A204.1 (cell line): Measurements from ENCODE around the gene REC114.

Experiments
- FAIRE-seq: peaks from 2 replicates; lab custom pipeline; 2012; peaks lifted over from hg19 to GRCh38; lab: Jason Lieb, UNC

Gene REC114

DNA sequence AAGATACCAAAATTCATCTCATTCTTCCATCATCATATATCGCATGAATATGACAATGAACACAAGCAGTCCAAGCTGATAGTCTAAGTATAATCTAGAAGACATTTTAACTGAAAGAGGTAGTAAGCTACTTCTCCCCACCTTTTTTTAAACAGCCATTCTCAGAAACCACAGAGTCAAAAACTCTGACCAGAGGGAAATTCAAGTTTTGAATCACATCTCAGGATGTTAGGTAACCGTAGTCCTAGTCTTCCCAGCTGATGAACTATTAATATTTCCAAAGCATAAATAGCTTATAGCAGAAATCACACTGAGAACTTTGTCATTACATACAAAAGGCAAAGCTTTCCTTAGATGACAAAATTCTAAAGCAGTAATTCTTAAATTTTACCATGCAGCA is 164.4 kb downstream of the REC114 start:
- FAIRE-seq, result no peak

DNA sequence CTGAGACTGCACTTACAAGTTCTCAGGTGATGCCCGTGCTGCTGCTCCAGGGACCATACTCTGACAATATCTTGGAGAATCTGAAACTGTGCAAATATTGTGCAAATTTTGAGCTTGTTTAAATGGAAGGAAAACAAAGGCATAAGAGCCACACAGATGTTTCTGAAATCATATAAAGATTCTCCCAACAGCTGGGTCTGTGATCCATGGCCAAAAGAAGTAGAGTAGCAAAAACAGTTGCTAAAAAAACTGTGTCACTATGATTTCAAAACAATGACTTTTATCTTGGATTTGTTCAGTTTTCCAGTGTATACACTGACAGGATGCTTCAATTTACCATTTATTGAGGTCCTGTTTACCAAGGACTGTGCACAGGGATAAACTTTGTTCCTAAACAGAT is 164.9 kb downstream of the REC114 start:
- FAIRE-seq, result no peak

DNA sequence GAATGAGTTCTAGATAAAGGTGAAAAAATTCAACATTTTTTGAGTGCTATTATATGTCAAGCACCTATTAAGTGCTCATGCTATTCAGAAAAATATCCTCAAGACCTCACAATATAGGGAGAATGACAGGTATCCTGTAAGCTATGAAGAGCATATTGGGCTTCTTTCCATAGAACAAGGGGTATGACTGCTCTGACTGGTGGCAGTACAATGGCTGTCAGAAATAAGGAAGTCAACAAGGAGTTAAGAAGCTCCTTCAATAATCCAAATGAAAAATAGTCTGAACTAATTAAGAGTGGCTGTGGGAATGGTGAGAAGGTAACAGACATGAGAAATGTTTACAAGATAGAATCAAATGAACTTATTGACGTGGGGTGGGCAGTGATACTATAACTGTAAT is 165.5 kb downstream of the REC114 start:
- FAIRE-seq, result no peak

DNA sequence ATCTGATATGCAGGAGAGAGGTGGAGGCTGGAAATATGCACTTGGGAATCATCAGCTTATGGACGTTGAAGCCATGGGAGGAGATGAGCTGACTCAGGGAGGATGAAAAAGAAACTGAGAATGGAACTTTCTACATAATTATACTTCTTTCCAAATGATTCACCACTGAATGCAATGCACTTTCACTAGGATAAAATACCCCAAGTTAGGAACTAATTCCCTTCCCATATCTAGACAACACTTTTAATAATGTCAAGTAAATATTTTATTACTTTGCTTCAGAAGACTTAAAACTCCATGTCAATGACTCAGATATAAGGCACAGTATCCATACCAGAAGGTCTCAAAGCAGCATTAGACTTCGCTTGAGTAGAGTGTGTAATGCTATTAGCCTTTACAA is 166.0 kb downstream of the REC114 start:
- FAIRE-seq, result no peak
